GM12873 (cell line): ENCODE measurements around the gene CTAGE4.
"Not testable (repeated sequence)": the region's sequence is repeated elsewhere in the genome, so short reads cannot be mapped to it uniquely, and the experiment has no call there.

Experiments used
- CTCF ChIP-seq: IDR thresholded peaks from 2 replicates; pipeline ENCODE4 v1.5.1; 2012; ENCODE audit warnings: low read depth, mild to moderate bottlenecking, moderate library complexity, low read length, control low read depth; ENCODE audit not compliant: insufficient read depth; ENCODE audit errors: missing control alignments

Gene CTAGE4

DNA sequence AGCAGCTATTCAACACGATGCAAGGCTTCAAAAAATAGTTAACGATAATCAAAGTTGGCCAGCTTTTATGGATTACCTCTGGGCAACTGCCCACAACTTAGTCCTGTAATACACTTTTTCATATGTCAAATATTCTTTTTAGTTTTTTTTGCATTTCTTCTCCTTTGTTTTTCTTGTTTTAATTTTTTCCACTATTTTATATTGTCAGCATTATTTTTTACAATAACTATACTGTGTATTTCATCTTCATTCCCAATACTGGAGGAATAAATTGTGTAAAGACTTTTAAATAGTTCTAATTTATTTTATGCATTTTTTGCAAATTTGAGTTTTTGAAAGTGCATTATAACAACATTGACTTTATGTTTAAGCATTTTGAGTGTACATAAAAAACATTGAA lies 18.5 kb upstream of the CTAGE4 start:
- TF ChIP-seq CTCF: no peak

DNA sequence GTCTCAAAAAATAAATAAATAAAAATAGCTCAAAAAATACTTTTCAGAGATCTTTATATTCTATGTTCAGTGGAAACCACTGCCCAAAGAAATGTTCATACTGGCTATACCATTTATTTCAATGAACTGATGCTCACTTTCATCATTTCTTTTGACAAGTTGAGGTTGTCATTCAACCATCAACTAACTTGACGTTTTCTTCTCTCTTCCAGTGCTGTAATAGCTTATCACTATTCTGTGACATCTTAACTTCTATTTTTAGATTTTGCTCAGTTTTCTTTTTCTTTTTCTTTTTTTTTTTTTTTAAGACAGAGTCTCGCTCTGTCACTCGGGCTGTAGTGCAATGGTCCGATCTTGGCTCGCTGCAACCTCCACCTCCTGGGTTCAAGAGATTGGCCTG lies 8.7 kb upstream of the CTAGE4 start:
- TF ChIP-seq CTCF: no peak

DNA sequence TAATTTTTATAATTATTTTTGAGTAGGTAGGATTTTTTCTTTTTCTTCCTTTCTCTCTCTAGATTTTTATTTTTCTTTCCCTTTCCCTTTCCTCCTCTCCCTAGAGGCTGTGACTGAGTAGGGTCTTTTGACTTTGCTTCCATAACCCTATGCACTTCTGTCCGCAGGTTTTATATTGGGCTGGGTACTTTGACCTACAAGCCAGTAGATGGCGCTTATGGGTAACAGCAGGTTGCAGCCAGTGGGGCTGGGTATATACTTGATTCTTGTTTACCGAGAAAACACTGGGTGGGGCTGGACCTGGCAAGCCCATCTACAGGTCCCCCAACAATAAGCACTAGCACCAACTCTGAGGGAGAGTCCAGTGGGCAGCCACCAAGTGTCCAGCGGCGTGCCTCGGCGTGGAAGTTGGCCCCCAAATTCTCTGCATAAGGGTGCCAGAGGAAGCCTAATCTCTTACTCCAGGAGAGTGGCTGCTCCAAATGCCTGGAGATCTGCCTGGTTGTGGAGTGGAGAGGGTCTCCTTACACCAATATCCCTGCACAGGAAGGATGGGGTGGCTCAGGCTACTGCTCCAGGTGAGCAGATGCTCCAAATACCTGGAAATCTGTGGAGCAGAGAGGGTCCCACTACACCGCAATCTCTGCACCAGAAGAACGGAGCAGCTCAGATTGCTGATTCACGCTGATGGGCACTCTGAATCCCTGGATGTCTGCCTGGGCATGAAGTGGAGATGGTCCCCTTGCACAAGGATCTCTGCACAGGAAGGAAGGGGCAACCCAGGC lies 4.7 kb upstream of the CTAGE4 start:
- TF ChIP-seq CTCF: peak; percentile 50

DNA sequence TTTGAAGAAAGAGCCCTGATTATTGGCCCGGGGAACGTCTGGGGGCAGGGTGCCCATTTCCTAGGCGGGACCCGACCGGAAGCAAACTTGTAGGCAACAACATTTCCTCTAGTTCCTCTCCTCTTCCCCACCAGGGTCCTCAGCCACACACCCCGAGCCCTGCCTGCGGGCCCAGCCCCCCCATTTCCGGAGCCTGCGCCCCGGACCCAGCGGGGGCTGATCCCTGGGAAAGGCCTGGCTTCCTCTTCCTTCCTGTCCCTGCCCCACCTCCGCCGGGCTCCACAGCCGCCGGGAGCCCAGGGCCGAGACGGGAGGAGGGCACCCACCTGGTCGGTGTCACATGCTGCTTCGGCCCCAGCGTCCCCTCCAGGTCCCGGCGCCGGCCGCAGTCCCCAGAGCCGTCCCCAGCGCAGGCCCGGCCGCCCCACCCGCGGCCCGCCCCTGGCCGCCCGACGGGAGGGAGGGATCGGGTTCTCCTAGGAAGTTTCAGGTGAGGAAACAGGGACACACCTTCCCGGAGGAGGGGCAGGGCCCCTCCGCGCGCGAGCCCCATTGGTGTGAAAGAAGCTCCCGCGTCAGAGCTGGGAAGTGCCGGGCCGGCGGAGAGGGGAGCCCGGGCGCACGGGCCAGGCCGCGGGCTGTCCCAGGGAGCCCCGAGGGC lies 12.1 kb downstream of the CTAGE4 start, which contains the start of gene ARHGEF35:
Gene ARHGEF35 (minus strand): TSS at position 622 of the 661 bp plus-strand sequence. CDS start 7,450 bp downstream, outside the sequence.
- not testable (repeated sequence) for TF ChIP-seq CTCF
